ENCODE measurements around the gene NDUFA6. TPM values are rescaled to one million over a fixed set of nuclear protein-coding genes. Genes with fewer than 3 reads are reported as not detected.
"Not testable (repeated sequence)": the region's sequence is repeated elsewhere in the genome, so short reads cannot be mapped to it uniquely, and the experiment has no call there.

The NDUFA6 gene
- total and polyA plus RNA-seq, 8 donors: 64.8 to 97.4 (median 79.6) TPM

GRCh38 chr22:42128776-42129694 is 38.5 kb upstream of the NDUFA6 start:
- H3K27ac ChIP-seq; H3K36me3 ChIP-seq; intact Hi-C loops (cut with DNase I); H3K27me3 ChIP-seq; H3K4me3 ChIP-seq; H3K9me3 ChIP-seq; H3K4me1 ChIP-seq: not testable (repeated sequence)
- DNase-seq (peak in 2 of 4 donors; percentile 29 to 79), ATAC-seq (peak; percentile 47)

- H3K4me1 ChIP-seq; intact Hi-C loops (cut with DNase I); H3K4me3 ChIP-seq; H3K27me3 ChIP-seq; H3K36me3 ChIP-seq; ATAC-seq; H3K9me3 ChIP-seq; H3K27ac ChIP-seq: not testable (repeated sequence)
- DNase-seq: peak in 1 of 4 donors; percentile 24
Measured at GRCh38 chr22:42128007-42128406, 37.4 kb upstream of the NDUFA6 start.

GRCh38 chr22:42127606-42128005 is 37.0 kb upstream of the NDUFA6 start:
- peak in 1 of 4 donors; percentile 48 for DNase-seq
- no peak for ATAC-seq
- no peaks in the 10 kb centered on the region for H3K9me3 ChIP-seq
- intact Hi-C loops (cut with DNase I): no loop called here
- H3K36me3 ChIP-seq: no peaks in the 10 kb centered on the region
- TF ChIP-seq CTCF (IDR thresholded peaks at IDR 0.05): no peak
- no peaks in the 10 kb centered on the region for H3K4me1 ChIP-seq
- H3K27me3 ChIP-seq: peaks cover 0 to 4% of the 10 kb centered on the region in 2 donors
- H3K27ac ChIP-seq: no peak overlapping the region
- no peak overlapping the region for H3K4me3 ChIP-seq

GRCh38 chr22:42123529-42123928 is 33.0 kb upstream of the NDUFA6 start:
- H3K4me3 ChIP-seq; intact Hi-C loops (cut with DNase I); H3K4me1 ChIP-seq; DNase-seq; ATAC-seq; H3K27me3 ChIP-seq; H3K9me3 ChIP-seq; H3K27ac ChIP-seq; H3K36me3 ChIP-seq: not testable (repeated sequence)

GRCh38 chr22:42120231-42121021 is 29.9 kb upstream of the NDUFA6 start:
- H3K4me3 ChIP-seq; H3K9me3 ChIP-seq; intact Hi-C loops (cut with DNase I); H3K27ac ChIP-seq; H3K36me3 ChIP-seq; H3K4me1 ChIP-seq; H3K27me3 ChIP-seq: not testable (repeated sequence)
- ATAC-seq: peak; percentile 39
- peak in 1 of 4 donors; percentile 33 for DNase-seq

- ATAC-seq (peak; percentile 57), DNase-seq (peak in 2 of 4 donors; percentile 39 to 41)
- no peak for TF ChIP-seq CTCF (IDR thresholded peaks at IDR 0.05)
- peaks cover 0 to 16% of the 10 kb centered on the region in 2 donors for H3K9me3 ChIP-seq
- intact Hi-C loops (cut with DNase I): loop anchor here in 1 of 2 donors (10.0 kb wide), 1 partner anchor 152 kb away; the partner anchor contains the start of gene SEPTIN3
- H3K27ac ChIP-seq: no peak overlapping the region
- peaks cover 0 to 5% of the 10 kb centered on the region in 2 donors for H3K4me1 ChIP-seq
- no peaks in the 10 kb centered on the region for H3K36me3 ChIP-seq
- no peak overlapping the region for H3K4me3 ChIP-seq
- H3K27me3 ChIP-seq: no peaks in the 10 kb centered on the region
Measured at GRCh38 chr22:42116848-42117424, 26.4 kb upstream of the NDUFA6 start.

- H3K27me3 ChIP-seq, ATAC-seq, H3K27ac ChIP-seq, DNase-seq, H3K4me1 ChIP-seq, H3K4me3 ChIP-seq, H3K36me3 ChIP-seq: not testable (repeated sequence)
- H3K9me3 ChIP-seq: peaks cover 0 to 16% of the 10 kb centered on the region in 2 donors
- intact Hi-C loops (cut with DNase I): loop anchor here in 1 of 2 donors (10.0 kb wide), 1 partner anchor 151 kb away; the partner anchor contains the start of gene SEPTIN3
Measured at GRCh38 chr22:42115420-42115830, 24.9 kb upstream of the NDUFA6 start.

Data from left lung (tissue), 10 donors.